GM19351 (cell line): ENCODE measurements around the gene HM13.
"Not testable (repeated sequence)": the region's sequence is repeated elsewhere in the genome, so short reads cannot be mapped to it uniquely, and the experiment has no call there.

Experiments used
- ATAC-seq: cut with Tn5 transposase; IDR thresholded peaks from one replicate; pipeline ENCODE4 v1.9.1; 2021; ENCODE audit warnings: mild to moderate bottlenecking, moderate library complexity; ENCODE audit not compliant: unreplicated experiment

Gene HM13

DNA sequence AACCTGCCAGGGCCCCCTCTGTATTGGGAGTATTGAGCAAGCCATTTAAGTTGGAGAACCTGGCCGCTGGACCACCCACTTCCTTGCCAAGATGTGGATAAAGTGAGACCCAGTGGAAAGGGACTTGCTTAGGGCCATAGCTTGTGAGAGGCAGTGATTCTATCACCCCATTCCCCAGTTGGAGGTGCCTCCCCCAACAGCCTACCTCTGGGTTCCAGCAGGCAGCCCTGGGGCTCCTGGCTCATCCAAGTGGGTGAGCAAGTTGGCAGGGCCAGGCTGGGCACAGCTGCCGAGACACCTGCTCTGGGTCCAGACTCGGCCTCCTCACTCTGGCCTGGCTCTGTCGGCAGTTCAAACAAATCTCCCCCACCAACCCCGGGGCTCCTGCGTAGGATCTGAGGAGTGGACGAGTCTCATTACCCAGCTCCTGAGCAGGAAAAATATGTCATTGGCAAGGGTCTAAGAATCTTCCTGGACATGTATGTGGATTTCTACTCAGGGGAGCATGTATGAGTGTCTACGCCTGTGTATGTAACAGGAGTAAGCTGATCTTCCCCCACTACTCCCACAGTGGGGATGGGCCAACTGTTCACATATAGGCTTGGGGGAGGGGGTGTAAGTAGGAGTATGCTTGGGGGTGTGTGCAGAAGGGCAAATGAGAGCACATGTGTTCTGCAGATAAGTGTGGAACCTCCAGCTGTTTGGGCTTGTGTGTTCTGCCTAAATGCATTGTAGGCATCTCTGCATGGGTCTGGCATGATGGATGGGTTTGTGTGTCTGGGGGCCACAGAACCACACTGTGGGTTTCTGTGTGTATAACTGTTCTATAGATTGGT, 92.8 kb downstream of the HM13 start:
- no peak for ATAC-seq

DNA sequence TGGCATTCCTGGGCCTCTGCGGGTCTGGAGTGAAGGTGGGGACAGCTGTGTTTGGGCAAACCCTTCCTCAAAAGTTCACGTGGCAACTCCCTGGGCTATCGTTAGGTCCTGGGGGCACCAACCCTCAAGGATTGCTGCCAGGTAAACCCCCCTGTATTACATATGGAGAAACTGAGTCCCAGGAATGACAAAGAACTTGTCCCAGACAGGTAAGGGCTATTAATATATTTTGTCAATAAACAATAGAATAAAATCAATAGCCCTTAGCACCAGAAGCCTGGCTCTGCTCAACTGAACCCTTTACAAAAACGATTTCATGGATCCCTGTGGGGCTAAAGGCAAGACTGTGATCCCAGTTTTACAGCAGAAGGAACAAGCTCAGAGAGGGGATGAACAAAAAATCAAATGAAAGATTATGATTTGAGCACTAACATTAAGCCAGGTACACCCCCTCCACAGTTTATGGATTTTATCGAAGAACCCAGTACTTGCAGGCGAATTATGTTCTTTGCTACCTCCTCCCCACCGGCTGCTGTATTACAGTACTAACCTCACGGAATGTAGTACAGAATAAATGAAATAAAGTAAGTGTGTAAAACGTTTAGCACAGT, 93.5 kb downstream of the HM13 start:
- ATAC-seq: no peak

DNA sequence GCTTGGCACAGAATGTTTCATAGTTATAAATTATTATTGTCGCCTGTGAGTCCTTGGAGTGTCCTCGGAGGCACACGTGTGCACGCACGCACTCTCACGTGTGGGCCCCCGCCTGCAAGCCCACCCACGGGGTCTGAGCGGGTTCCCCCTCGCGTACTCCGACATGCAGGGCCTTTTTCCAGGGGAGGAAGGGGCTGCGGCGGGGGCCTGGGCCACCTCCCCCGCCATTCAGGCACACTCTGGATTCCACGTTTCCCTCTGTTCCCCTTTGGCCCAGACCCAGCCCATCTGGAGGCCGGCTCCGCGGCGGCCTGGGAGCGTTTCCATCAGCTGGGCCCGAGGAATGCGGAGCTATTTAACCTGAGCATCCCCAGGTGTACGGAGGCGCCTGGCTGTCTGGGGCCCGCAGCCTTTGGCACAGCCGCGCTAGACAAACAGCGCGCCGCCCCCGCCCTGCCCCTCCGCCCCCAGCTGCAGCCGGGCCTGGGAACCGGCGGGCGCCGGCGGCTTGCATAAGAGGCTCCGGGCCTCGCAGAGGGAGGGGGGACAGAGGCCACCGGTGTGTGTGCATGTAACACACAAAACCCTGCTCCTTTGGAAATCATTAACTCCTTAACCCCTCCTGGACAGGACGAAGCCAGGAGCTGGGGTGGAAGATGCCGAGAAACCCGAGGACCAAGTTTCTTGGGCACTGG, 94.2 kb downstream of the HM13 start:
- no peak for ATAC-seq

DNA sequence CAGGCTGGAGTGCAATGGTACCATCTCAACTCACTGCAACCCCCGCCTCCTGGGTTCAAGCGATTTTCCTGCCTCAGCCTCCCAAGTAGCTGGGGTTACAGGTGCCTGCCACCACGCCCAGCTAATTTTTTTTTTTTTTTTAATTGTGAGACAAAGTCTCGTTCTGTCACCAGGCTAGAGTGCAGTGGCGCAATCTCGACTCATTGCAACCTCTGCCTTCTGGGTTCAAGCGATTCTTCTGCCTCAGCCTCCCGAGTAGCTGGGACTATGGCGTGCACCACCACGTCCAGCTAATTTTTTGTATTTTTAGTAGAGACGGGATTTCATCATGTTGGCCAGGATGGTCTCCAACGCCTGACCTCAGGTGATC, 98.0 kb downstream of the HM13 start:
- ATAC-seq: not testable (repeated sequence)

DNA sequence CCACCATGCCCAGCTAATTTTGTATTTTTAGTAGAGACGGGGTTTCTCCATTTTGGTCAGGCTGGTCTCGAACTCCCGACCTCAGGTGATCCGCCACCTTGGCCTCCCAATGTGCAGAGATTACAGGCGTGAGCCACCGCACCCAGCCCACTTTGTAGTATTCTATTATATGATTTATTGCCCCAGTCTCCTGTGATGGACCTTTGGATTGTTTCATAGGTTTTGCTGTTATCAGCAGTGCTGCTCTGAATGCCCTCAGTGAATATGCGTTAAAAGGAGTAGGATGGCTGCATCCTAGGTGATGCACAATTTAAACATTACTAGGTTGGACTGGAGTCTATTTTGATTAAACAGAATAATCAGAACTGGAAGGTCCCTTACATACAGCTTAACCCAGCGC, 101.2 kb downstream of the HM13 start:
- ATAC-seq: no peak

DNA sequence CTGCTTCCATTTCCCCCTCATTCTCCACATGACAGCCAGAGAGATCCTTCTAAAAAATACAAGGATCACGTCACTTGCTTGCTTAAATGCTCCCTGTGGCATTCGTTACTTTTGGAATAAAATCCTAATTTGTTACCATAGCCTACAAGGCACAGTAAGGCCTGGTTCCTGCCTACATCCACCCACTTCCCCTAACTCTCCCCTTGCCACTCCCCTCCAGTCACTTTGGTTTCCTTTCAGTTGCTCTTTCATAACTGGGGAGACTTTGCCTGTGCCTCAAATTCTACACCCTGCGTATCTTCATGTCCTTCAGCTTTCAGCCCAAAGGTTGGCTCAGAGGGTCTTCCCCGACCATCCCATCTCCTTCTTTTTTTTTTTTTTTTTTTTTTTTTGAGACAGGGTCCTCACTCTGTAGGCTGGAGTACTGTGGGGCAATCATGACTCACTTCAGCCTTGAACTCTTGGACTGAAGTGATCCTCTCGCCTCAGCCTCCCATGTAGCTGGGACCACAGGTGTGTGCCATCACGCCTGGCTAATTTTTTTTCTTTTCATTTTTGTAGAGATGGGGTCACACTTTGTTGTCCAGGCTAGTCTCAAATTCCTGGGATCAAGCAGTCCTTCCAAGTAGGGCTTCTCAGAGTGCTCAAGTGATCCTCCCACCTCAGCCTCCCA, 103.3 kb downstream of the HM13 start:
- no peak for ATAC-seq
